ENCODE data around the gene PRDM16. TPM values are rescaled to one million over a fixed set of nuclear protein-coding genes. Genes with fewer than 3 reads are reported as not detected.

The PRDM16 gene
- total and polyA plus RNA-seq, 2 of the 8 experiments (the other 6 are each of a cell fraction or from before 2014, with no cell fraction given) = 0.39 to 0.43 TPM

GRCh38 chr1:3066826-3067225 is 2.2 kb upstream of the PRDM16 start (continued):
- TF ChIP-seq KDM4A (IDR thresholded peaks at IDR 0.05; ENCODE audit: low read depth, low read length, severe bottlenecking) = no peak
- TF ChIP-seq FOSL1 (IDR thresholded peaks at IDR 0.05; ENCODE audit: insufficient read depth, low read depth, low read length) = no peak
- TF ChIP-seq SRF (IDR thresholded peaks at IDR 0.05; ENCODE audit: low read depth, low read length) = no peak
- TF ChIP-seq TEAD4 (IDR thresholded peaks at IDR 0.05; ENCODE audit: low read depth, low read length) = no peak
- no peak for TF ChIP-seq SP2 (IDR thresholded peaks at IDR 0.05; ENCODE audit: low read length)
- TF ChIP-seq ZNF274 (IDR thresholded peaks at IDR 0.05; ENCODE audit: borderline replicate concordance, extremely low read depth, low read length) = no peak
- TF ChIP-seq SIRT6 (IDR thresholded peaks at IDR 0.05; ENCODE audit: low read length) = no peak

Data from H1 (cell line).